Keratinocyte (primary cell): ENCODE results near the gene TIPARP. TPM values are rescaled to one million over a fixed set of nuclear protein-coding genes. Genes with fewer than 3 reads are reported as not detected.

Experiments
- DNase-seq: peaks from one replicate; pipeline ENCODE4 v3.0.0-alpha.2; 2011; ENCODE audit warnings: low read depth, missing footprints, low spot score
- FAIRE-seq: peaks from 2 replicates; lab custom pipeline; 2011; peaks lifted over from hg19 to GRCh38; lab: Jason Lieb, UNC
- H2AFZ ChIP-seq: 2 replicates; pipeline ENCODE4 v1.6.0; 2012; ENCODE audit warnings: low read length, control low read depth, inconsistent platforms; ENCODE audit not compliant: control insufficient read depth
- H3K27ac ChIP-seq: 2 replicates; pipeline ENCODE4 v1.5.1; 2011; ENCODE audit warnings: low read length; ENCODE audit not compliant: control insufficient read depth, insufficient read depth
- H3K27me3 ChIP-seq: 3 replicates; pipeline ENCODE4 v1.6.0; 2011; ENCODE audit warnings: low read length; ENCODE audit not compliant: control insufficient read depth, insufficient read depth; ENCODE audit errors: extremely low read depth
- H3K36me3 ChIP-seq, 2 experiments: 2 replicates in 1 of 2; 3 replicates in 1 of 2; pipeline ENCODE4 v1.5.1; 2011; ENCODE audit warnings: low read length in 2 of 2, mild to moderate bottlenecking in 1 of 2; ENCODE audit not compliant: control insufficient read depth in 2 of 2, insufficient read depth in 2 of 2; ENCODE audit errors: extremely low read depth in 1 of 2
- H3K4me1 ChIP-seq: 3 replicates; pipeline ENCODE4 v1.5.1; 2011; ENCODE audit warnings: low read length; ENCODE audit not compliant: control insufficient read depth, insufficient read depth; ENCODE audit errors: extremely low read depth
- H3K4me2 ChIP-seq: 3 replicates; pipeline ENCODE4 v1.6.0; 2011; ENCODE audit warnings: low read depth, low read length; ENCODE audit not compliant: control insufficient read depth, insufficient read depth; ENCODE audit errors: extremely low read depth
- H3K4me3 ChIP-seq, 3 experiments: fragments of 200-600 bp in 1 of 3; sonication (generic) in 1 of 3; 2 replicates in 2 of 3; 3 replicates in 1 of 3; pipeline ENCODE4 v1.5.1; 2011 to 2016; ENCODE audit warnings: low read length in 3 of 3, mild to moderate bottlenecking in 3 of 3, control low read depth in 2 of 3, inconsistent platforms in 1 of 3, low read depth in 1 of 3, mixed read lengths in 1 of 3, mixed run types in 1 of 3, moderate library complexity in 1 of 3; ENCODE audit not compliant: control insufficient read depth in 2 of 3, insufficient read depth in 2 of 3; ENCODE audit errors: extremely low read depth in 1 of 3
- H3K79me2 ChIP-seq: 2 replicates; pipeline ENCODE4 v1.6.0; 2012; ENCODE audit warnings: low read length; ENCODE audit not compliant: control insufficient read depth, insufficient read depth
- H3K9ac ChIP-seq: 3 replicates; pipeline ENCODE4 v1.6.0; 2011; ENCODE audit warnings: low read length; ENCODE audit not compliant: control insufficient read depth, insufficient read depth; ENCODE audit errors: extremely low read depth
- H3K9me1 ChIP-seq: 3 replicates; pipeline ENCODE4 v1.6.0; 2011; ENCODE audit warnings: low read length; ENCODE audit not compliant: control insufficient read depth, insufficient read depth; ENCODE audit errors: extremely low read depth
- H3K9me3 ChIP-seq: 2 replicates; pipeline ENCODE4 v1.5.1; 2012; ENCODE audit warnings: low read depth, low read length; ENCODE audit not compliant: control insufficient read depth
- H4K20me1 ChIP-seq: 3 replicates; pipeline ENCODE4 v1.6.0; 2011; ENCODE audit warnings: low read length; ENCODE audit not compliant: control insufficient read depth, insufficient read depth; ENCODE audit errors: extremely low read depth
- EZH2 ChIP-seq: IDR thresholded peaks from one replicate; pipeline ENCODE4 v1.6.1; 2012; ENCODE audit warnings: inconsistent platforms, mild to moderate bottlenecking, low read length, moderate library complexity
- dilution Hi-C: fragments of 300-500 bp; cut with MboI; formaldehyde crosslinking; loops from one replicate; pipeline ENCODE4 v1.7.0; 2020; ENCODE audit warnings: low sequenced_read_pairs; ENCODE audit not compliant: extremely low pct_ligation_motif_present
- polyA plus RNA-seq, 5 experiments: library from polyadenylated mRNA; depleted of rRNA in 3 of 5; stranded (reverse) in 3 of 5; stranded (forward) in 1 of 5; unstranded in 1 of 5; fragments of >200 nt; gene quantifications; 1 replicate in 1 of 5; 2 replicates in 3 of 5; 3 replicates in 1 of 5; pipeline versions ENCODE4 v1.2.1 to v1.2.3, GENCODE V29; 2011 to 2012; ENCODE audit warnings: missing spikeins in 2 of 5, low read depth in 1 of 5, low replicate concordance in 1 of 5
- TF ChIP-seq, protein P1 (sequence below), 3 experiments: IDR thresholded peaks in 1 of 3; conservative IDR thresholded peaks in 1 of 3; optimal IDR thresholded peaks in 1 of 3; 2 replicates in 2 of 3; 3 replicates in 1 of 3; pipeline versions ENCODE3 to v1.5.1; 2011; ENCODE audit warnings: low read length in 3 of 3, mild to moderate bottlenecking in 3 of 3, moderate library complexity in 2 of 3, control low read depth in 1 of 3, inconsistent platforms in 1 of 3; ENCODE audit not compliant: insufficient read depth in 2 of 3; ENCODE audit errors: extremely low read depth in 1 of 3

The TIPARP gene
- polyA plus RNA-seq, 1 donor (not counting 4 experiments of a cell fraction or from before 2014, with no cell fraction given), result 62.0 TPM

DNA sequence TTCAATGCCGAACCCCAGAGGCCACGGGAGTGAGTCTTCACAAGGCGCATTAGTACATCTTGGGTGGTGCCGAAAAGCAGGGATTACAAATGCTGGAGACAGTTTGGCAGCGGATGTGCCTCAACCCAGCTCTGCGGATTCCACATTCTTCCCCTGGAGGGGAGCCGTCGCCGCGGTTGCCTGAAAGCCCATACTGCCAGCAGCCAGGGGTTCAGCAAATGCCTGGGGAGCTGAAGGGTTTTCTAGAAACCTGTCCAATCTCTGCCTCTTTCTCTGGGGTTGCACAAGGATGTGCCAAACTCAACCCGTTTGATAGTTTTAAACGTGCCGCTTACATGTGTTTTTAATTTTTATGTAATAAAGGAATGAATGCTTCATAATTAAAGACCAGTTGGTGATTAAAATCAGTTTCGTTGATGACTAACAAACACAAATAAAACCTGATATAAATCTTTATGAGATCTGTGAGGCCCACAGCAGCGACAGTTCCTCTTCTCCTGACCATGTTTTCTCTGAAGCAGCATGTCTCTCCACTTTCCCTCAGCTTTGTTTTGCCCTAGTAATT is 77.2 kb downstream of the TIPARP start:
- dilution Hi-C loops, result no loop called here

More for the DNA sequence above, 77.2 kb downstream of the TIPARP start:
- peak overlapping the region; percentile 84 for H3K9ac ChIP-seq
- H3K79me2 ChIP-seq, result no peaks in the 10 kb centered on the region
- DNase-seq (no peak), FAIRE-seq (peak; percentile 89)
- TF ChIP-seq EZH2, result no peak
- TF ChIP-seq, protein P1, sequence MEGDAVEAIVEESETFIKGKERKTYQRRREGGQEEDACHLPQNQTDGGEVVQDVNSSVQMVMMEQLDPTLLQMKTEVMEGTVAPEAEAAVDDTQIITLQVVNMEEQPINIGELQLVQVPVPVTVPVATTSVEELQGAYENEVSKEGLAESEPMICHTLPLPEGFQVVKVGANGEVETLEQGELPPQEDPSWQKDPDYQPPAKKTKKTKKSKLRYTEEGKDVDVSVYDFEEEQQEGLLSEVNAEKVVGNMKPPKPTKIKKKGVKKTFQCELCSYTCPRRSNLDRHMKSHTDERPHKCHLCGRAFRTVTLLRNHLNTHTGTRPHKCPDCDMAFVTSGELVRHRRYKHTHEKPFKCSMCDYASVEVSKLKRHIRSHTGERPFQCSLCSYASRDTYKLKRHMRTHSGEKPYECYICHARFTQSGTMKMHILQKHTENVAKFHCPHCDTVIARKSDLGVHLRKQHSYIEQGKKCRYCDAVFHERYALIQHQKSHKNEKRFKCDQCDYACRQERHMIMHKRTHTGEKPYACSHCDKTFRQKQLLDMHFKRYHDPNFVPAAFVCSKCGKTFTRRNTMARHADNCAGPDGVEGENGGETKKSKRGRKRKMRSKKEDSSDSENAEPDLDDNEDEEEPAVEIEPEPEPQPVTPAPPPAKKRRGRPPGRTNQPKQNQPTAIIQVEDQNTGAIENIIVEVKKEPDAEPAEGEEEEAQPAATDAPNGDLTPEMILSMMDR (optimal IDR thresholded peaks at IDR 0.05 in 1 of 3, IDR thresholded peaks at IDR 0.05 in 1 of 3, conservative IDR thresholded peaks at IDR 0.05 in 1 of 3; ENCODE audit: extremely low read depth in 1 of 3, insufficient read depth in 2 of 3, low read length in 3 of 3), result peak; percentile 22 to 42 (median 40)
- H3K4me1 ChIP-seq, result peaks cover 23% of the 10 kb centered on the region
- peak overlapping the region in 2 of 3 experiments; percentile 50 to 60 for H3K4me3 ChIP-seq
- peak overlapping the region; percentile 89 for H2AFZ ChIP-seq
- H3K9me1 ChIP-seq, result peaks cover 3% of the 10 kb centered on the region
- H3K27me3 ChIP-seq, result no peaks in the 10 kb centered on the region
- no peaks in the 10 kb centered on the region for H3K9me3 ChIP-seq
- peak overlapping the region; percentile 97 for H3K27ac ChIP-seq
- peaks cover 0 to 2% of the 10 kb centered on the region in 2 experiments for H3K36me3 ChIP-seq
- H4K20me1 ChIP-seq, result no peaks in the 10 kb centered on the region
- H3K4me2 ChIP-seq, result peak overlapping the region; percentile 91

Other genes starting within 250 kb of the TIPARP start
- 313 to 474 TPM (median 378 TPM) in 3 replicates for gene SSR3, start 119.5 kb upstream of the TIPARP start, polyA plus RNA-seq
- 0.14 to 0.63 TPM in 2 of 3 replicates, not detected in the other for gene LEKR1, start 151.8 kb downstream of the TIPARP start, polyA plus RNA-seq